IMR-90 (cell line): Measurements from ENCODE around the gene PRM2. TPM values are rescaled to one million over a fixed set of nuclear protein-coding genes. Genes with fewer than 3 reads are reported as not detected.

Source experiments
- ATAC-seq: fragments of 200-7000 bp; cut with Tn5 transposase; 2 replicates; pipeline ENCODE4 v1.9.1; 2020; ENCODE audit warnings: low read depth, mild to moderate bottlenecking, moderate library complexity
- BruUV-seq: library from RNA; stranded (reverse); fragments of 400-500 nt; replicated peaks from 2 replicates; lab custom pipeline; 2021; lab: Mats Ljungman, UMichigan
- CTCF ChIA-PET: fragments of 300-600 bp; formaldehyde crosslinking; extraction: SDS; loops from one replicate; lab custom pipeline; 2021; ENCODE audit warnings: antibody characterized with exemption; lab: Yijun Ruan, JAX
- POLR2A ChIA-PET: fragments of 300-600 bp; sonication (Branson Sonifier 250); formaldehyde crosslinking; loops from one replicate; lab custom pipeline; 2022; ENCODE audit warnings: antibody characterized with exemption; ENCODE audit not compliant: unreplicated experiment; lab: Charles Lee
- DNase-seq: peaks from one replicate; pipeline ENCODE4 v3.0.0; 2013
- H2AFZ ChIP-seq: replicated peaks from 2 replicates; pipeline ENCODE3; 2013; ENCODE audit warnings: low read length, mild to moderate bottlenecking; ENCODE audit not compliant: poor library complexity
- H2AK5ac ChIP-seq: 2 replicates; pipeline ENCODE4 v1.6.1; 2013; ENCODE audit warnings: low read depth, low read length, inconsistent platforms
- H2AK9ac ChIP-seq: replicated peaks from 2 replicates; pipeline ENCODE3; 2013; ENCODE audit warnings: mild to moderate bottlenecking, low read depth, low read length, moderate library complexity; ENCODE audit not compliant: poor library complexity
- H2BK120ac ChIP-seq: 2 replicates; pipeline ENCODE4 v1.6.1; 2013; ENCODE audit warnings: low read depth, low read length, inconsistent platforms
- H2BK15ac ChIP-seq: 3 replicates; pipeline ENCODE4 v1.6.1; 2013; ENCODE audit warnings: low read depth, low read length, inconsistent platforms
- H2BK20ac ChIP-seq: 2 replicates; pipeline ENCODE4 v1.6.1; 2013; ENCODE audit warnings: low read depth, mild to moderate bottlenecking, inconsistent platforms, low read length, moderate library complexity
- H2BK5ac ChIP-seq: 2 replicates; pipeline ENCODE4 v1.6.1; 2013; ENCODE audit warnings: mild to moderate bottlenecking, low read depth, low read length, inconsistent platforms; ENCODE audit not compliant: poor library complexity, severe bottlenecking
- H3K14ac ChIP-seq: replicated peaks from 2 replicates; pipeline ENCODE4 v1.6.1; 2013; ENCODE audit warnings: low read depth, low read length, inconsistent platforms
- H3K18ac ChIP-seq: 2 replicates; pipeline ENCODE4 v1.6.1; 2013; ENCODE audit warnings: low read depth, low read length, control low read depth
- H3K23ac ChIP-seq: 2 replicates; pipeline ENCODE4 v1.6.1; 2013; ENCODE audit warnings: low read depth, low read length, inconsistent platforms
- H3K27ac ChIP-seq: 2 replicates; pipeline ENCODE4 v1.5.1; 2013; ENCODE audit warnings: mild to moderate bottlenecking, control low read depth, low read length; ENCODE audit not compliant: insufficient read depth
- H3K27me3 ChIP-seq: 2 replicates; pipeline ENCODE4 v1.6.1; 2013; ENCODE audit warnings: low read length; ENCODE audit not compliant: control insufficient read depth, insufficient read depth
- H3K36me3 ChIP-seq: 2 replicates; pipeline ENCODE4 v1.6.1; 2013; ENCODE audit warnings: low read length, mixed read lengths; ENCODE audit not compliant: control insufficient read depth, insufficient read depth
- H3K4ac ChIP-seq: 2 replicates; pipeline ENCODE4 v1.6.1; 2013; ENCODE audit warnings: low read depth, low read length, inconsistent platforms
- H3K4me1 ChIP-seq: 2 replicates; pipeline ENCODE4 v1.6.1; 2013; ENCODE audit warnings: low read length, mixed read lengths; ENCODE audit not compliant: control insufficient read depth, insufficient read depth
- H3K4me2 ChIP-seq: 2 replicates; pipeline ENCODE4 v1.6.1; 2013; ENCODE audit warnings: low read depth, mild to moderate bottlenecking, control low read depth, low read length, moderate library complexity
- H3K4me3 ChIP-seq: 2 replicates; pipeline ENCODE4 v1.5.1; 2013; ENCODE audit warnings: low read depth, mild to moderate bottlenecking, control low read depth, low read length, moderate library complexity; ENCODE audit not compliant: insufficient read depth
- H3K56ac ChIP-seq: 2 replicates; pipeline ENCODE4 v1.6.1; 2013; ENCODE audit warnings: low read length, inconsistent platforms; ENCODE audit not compliant: insufficient read depth; ENCODE audit errors: extremely low read depth
- H3K79me1 ChIP-seq, 2 experiments: 2 replicates each; pipeline ENCODE4 v1.6.1; 2013; ENCODE audit warnings: low read length in 2 of 2, inconsistent platforms in 1 of 2, low read depth in 1 of 2
- H3K9ac ChIP-seq: 2 replicates; pipeline ENCODE4 v1.6.1; 2013; ENCODE audit warnings: low read depth, low read length, control low read depth
- H3K9me1 ChIP-seq: 2 replicates; pipeline ENCODE4 v1.6.1; 2013; ENCODE audit warnings: low read length, inconsistent platforms; ENCODE audit not compliant: insufficient read depth
- H3K9me3 ChIP-seq: 2 replicates; pipeline ENCODE4 v1.6.1; 2013; ENCODE audit warnings: low read length; ENCODE audit not compliant: control insufficient read depth, insufficient read depth
- H4K20me1 ChIP-seq: 2 replicates; pipeline ENCODE4 v1.6.1; 2013; ENCODE audit warnings: low read length, inconsistent platforms; ENCODE audit not compliant: insufficient read depth
- H4K5ac ChIP-seq: 2 replicates; pipeline ENCODE4 v1.6.1; 2013; ENCODE audit warnings: mild to moderate bottlenecking, low read depth, low read length, control low read depth
- H4K8ac ChIP-seq, 2 experiments: 2 replicates each; pipeline ENCODE4 v1.6.1; 2013; ENCODE audit warnings: low read depth in 2 of 2, low read length in 2 of 2, control low read depth in 1 of 2, inconsistent platforms in 1 of 2
- H4K91ac ChIP-seq: 2 replicates; pipeline ENCODE4 v1.6.1; 2013; ENCODE audit warnings: low read depth, low read length, inconsistent platforms; ENCODE audit not compliant: insufficient read depth
- CEBPB ChIP-seq: IDR thresholded peaks from 2 replicates; pipeline ENCODE4 v1.6.1; 2012; ENCODE audit warnings: low read depth, low read length, improper control_type of control experiment
- CHD1 ChIP-seq: IDR thresholded peaks from 2 replicates; pipeline ENCODE4 v1.6.1; 2012; ENCODE audit warnings: low read depth, low read length, improper control_type of control experiment
- ELK1 ChIP-seq: fragments of 150-350 bp; IDR thresholded peaks from 2 replicates; pipeline ENCODE4 v1.6.1; 2016; ENCODE audit warnings: low read depth, mild to moderate bottlenecking, low read length, moderate library complexity, borderline replicate concordance
- NFE2L2 ChIP-seq: fragments of 150-350 bp; IDR thresholded peaks from 2 replicates; pipeline ENCODE4 v1.6.1; 2016; ENCODE audit warnings: low read depth, mild to moderate bottlenecking, low read length
- whole genome bisulfite sequencing, 2 experiments: methylation state at CpG; one replicate each; pipeline versions ENCODE4 v1.1.5 to v1.1.7; 2013; ENCODE audit warnings: missing lambda C conversion rate in 2 of 2; ENCODE audit not compliant: insufficient read length in 1 of 2; ENCODE audit errors: extremely low coverage in 2 of 2; 5-methylcytosine and 5-hydroxymethylcytosine counted together
- dilution Hi-C: fragments of 300-500 bp; cut with HindIII; formaldehyde crosslinking; loops from one replicate; pipeline ENCODE4 v1.14.3; 2018; ENCODE audit warnings: low sequenced_read_pairs; ENCODE audit not compliant: unreplicated experiment
- in situ Hi-C: fragments of 300-500 bp; cut with MboI; formaldehyde crosslinking; loops from 3 replicates; pipeline ENCODE4 v1.14.3; 2019; ENCODE audit warnings: low sequenced_read_pairs, inconsistent platforms, mixed read lengths
- intact Hi-C: fragments of 100-400 bp; cut with micrococcal nuclease; formaldehyde crosslinking; loops from 2 replicates; pipeline ENCODE4 v1.10.0; 2022
- polyA plus RNA-seq, 3 experiments: library from polyadenylated mRNA; depleted of rRNA; stranded (reverse); fragments of >200 nt; gene quantifications; 2 replicates each; pipeline ENCODE4 v1.2.3, GENCODE V29; 2012; ENCODE audit warnings: low replicate concordance in 1 of 3
- total RNA-seq: library from RNA; depleted of rRNA; stranded (reverse); fragments of >200 nt; gene quantifications from 2 replicates; pipeline ENCODE4 v1.2.3, GENCODE V29; 2012

Gene PRM2
- total and polyA plus RNA-seq, 2 of the 4 experiments (the other 2 are of a cell fraction) = not detected

- Histone ChIP-seq H2AFZ (no peak within 1 kb of the TSS), H3K27ac (no peak within 1 kb of the TSS), H3K4ac (no peak within 1 kb of the TSS), H2BK20ac (no peak within 1 kb of the TSS), H2AK5ac (no peak within 1 kb of the TSS), H2BK120ac (no peak within 1 kb of the TSS), H4K5ac (no peak within 1 kb of the TSS), H3K9ac (no peak within 1 kb of the TSS), H4K20me1 (no peaks in the 10 kb centered on the region), H2BK5ac (no peak within 1 kb of the TSS), H3K23ac (no peak within 1 kb of the TSS), H3K18ac (no peak within 1 kb of the TSS), H3K9me1 (no peaks in the 10 kb centered on the region), H3K4me1 (no peaks in the 10 kb centered on the region), H3K4me2 (no peak within 1 kb of the TSS), H2BK15ac (no peak within 1 kb of the TSS), H3K56ac (no peak within 1 kb of the TSS), H3K79me1 (no peaks in the 10 kb centered on the region), H3K27me3 (peaks cover 23% of the 10 kb centered on the region), H4K8ac (no peak within 1 kb of the TSS), H4K91ac (no peak within 1 kb of the TSS), H3K36me3 (no peaks in the 10 kb centered on the region), H3K4me3 (no peak within 1 kb of the TSS), H2AK9ac (no peak within 1 kb of the TSS), H3K9me3 (peaks cover 7% of the 10 kb centered on the region), H3K14ac (no peak within 1 kb of the TSS)
- no peak for TF ChIP-seq ELK1
- no peak for TF ChIP-seq CHD1
- TF ChIP-seq NFE2L2 = no peak
- no peak for TF ChIP-seq CEBPB
- intact Hi-C loops (no loop called here), dilution Hi-C loops (no loop called here), in situ Hi-C loops (no loop called here)
- POLR2A ChIA-PET = no interaction called here
- DNase-seq (no peak), ATAC-seq (no peak)
- 76% methylated on average over 8 of the region's 25 CpGs; no CpG with 5 or more reads in 1 of the 2 experiments for WGBS, 2 experiments
- no TSS peak for BruUV-seq
- CTCF ChIA-PET = no interaction called here
These were observed 4.6 kb upstream of the PRM2 start, which contains the start of gene PRM1 for GRCh38 chr16:11280616-11281522. TSS of gene PRM1 (minus strand) at chr16:11281330. CDS start at chr16:11281238, 92 bp downstream.
